Cardiac septum (tissue), 1 donor: ENCODE measurements around the gene GTPBP4. TPM values are rescaled to one million over a fixed set of nuclear protein-coding genes. Genes with fewer than 3 reads are reported as not detected.

Experiments
- DNase-seq: peaks from one replicate; pipeline ENCODE4 v3.0.0-alpha.2; 2020; ENCODE audit warnings: low spot score
- intact Hi-C: fragments of 100-400 bp; cut with DNase I; formaldehyde crosslinking; loops from one replicate; pipeline ENCODE4 v1.14.0; 2022
- long read RNA-seq: library from polyadenylated mRNA; unstranded; transcript quantifications from one replicate; pipeline ENCODE4 v2.0.0, GENCODE V29; 2021
- total RNA-seq: library from RNA; stranded (reverse); fragmentation: NEBNext Ultra II Directional; extraction: Animal tissue kit (Norgen Biotek cat#: 25700); gene quantifications from one replicate; pipeline ENCODE4 v1.2.1, GENCODE V29; 2021
- donor health status: DM: no; HTN: no; CAD: no.

GTPBP4 gene
- 33.1 TPM for total RNA-seq
- long read RNA-seq, full-length matches to known transcripts: 41 of 72 reads
- long read RNA-seq, partial matches to known transcripts: 19 of 72 reads
- long read RNA-seq, other reads (novel, unspliced or antisense): 12 of 72 reads

- peak; percentile 99 for DNase-seq
- intact Hi-C loops: loop anchor here (2.0 to 10.0 kb wide), 3 partner anchors 55 to 123 kb away; partner anchors contain the start of gene IDI1
Measured at GRCh38 chr10:987870-988666, at the start of gene GTPBP4. GTPBP4 (plus strand) TSS chr10:988434; CDS start chr10:988480, 46 bp downstream.

- intact Hi-C loops: loop anchor here (10.0 kb wide), 2 partner anchors 124 to 254 kb away; partner anchors contain the start of gene DIP2C
- DNase-seq: no peak
Measured at GRCh38 chr10:938941-939678, 49.1 kb upstream of the GTPBP4 start.

DNA sequence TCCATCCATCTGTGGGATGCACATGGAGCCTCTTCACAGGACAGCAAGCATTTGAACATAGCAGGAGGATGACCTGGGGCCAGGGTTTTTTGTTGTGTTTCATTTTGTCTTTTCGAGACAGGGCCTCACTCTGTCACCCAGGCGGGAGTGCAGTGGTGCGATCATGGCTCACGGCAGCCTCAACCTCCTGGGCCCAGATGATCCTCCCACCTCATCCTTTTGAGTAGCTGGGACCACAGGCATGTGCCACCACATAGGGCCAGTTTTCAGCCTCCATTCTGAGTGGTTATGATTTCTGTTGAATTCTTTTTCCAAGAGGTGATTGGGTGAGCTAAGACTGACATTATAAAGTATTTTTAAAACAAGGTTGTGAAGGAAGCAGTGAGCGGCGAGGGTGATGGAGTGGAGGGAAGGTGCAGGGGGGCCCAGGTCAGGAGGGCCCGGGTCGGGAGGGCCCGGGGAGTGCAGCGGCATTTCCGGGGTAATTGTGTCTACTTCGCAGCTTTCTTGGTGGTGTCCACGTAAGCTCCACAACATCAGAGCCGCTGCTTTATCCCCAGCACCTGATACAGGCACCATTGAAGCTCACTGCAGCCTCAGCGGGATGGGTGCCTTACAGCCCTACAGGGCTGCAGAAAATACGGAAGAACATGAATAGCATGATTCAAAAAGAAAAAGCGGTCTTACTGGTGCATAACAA is 44.8 kb upstream of the GTPBP4 start:
- no peak for DNase-seq
- intact Hi-C loops: no loop called here

GRCh38 chr10:944034-944831 is 44.0 kb upstream of the GTPBP4 start:
- peak; percentile 83 for DNase-seq
- intact Hi-C loops: no loop called here

- no peak for DNase-seq
- intact Hi-C loops: no loop called here
Measured at GRCh38 chr10:945778-946177, 42.5 kb upstream of the GTPBP4 start.

- intact Hi-C loops: no loop called here
- no peak for DNase-seq
Measured at GRCh38 chr10:947051-947450, 41.2 kb upstream of the GTPBP4 start.

DNA sequence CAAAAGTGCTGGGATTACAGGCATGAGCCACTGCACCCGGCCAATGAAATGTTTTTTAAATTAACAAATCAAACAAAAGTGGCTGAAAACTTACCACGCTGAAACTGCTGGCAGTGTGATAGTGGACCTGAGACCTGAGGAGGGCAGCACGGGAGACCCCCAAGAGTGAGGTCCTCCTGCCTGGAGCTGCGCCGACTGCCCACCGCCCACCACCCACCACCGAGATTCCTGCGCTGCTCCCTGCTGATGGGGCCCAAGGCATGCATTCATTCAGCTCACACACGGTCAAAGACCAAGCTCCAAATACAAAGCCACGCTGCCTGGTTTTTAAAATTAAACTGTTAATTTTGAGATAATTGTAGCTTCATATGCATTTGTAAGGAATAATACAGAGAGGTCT is 40.4 kb upstream of the GTPBP4 start:
- DNase-seq: no peak
- intact Hi-C loops: no loop called here

DNA sequence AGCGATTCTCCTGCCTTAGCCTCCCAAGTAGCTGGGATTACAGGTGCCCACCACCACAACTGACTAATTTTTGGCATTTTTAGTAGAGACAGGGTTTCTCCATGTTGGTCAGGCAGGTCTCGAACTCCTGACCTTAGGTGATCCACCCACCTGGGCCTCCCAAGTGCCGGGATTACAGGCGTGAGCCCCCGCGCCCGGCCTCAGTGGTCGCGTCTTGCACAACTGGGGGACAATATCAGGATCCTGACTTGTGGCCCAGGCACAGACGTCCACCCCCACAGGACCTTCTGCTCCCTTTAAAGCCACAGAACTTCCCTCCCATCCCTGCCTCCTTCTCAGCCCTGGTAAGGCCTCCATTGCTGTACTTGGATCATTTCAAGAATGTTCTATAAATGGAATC is 39.9 kb upstream of the GTPBP4 start:
- intact Hi-C loops: no loop called here
- no peak for DNase-seq

DNA sequence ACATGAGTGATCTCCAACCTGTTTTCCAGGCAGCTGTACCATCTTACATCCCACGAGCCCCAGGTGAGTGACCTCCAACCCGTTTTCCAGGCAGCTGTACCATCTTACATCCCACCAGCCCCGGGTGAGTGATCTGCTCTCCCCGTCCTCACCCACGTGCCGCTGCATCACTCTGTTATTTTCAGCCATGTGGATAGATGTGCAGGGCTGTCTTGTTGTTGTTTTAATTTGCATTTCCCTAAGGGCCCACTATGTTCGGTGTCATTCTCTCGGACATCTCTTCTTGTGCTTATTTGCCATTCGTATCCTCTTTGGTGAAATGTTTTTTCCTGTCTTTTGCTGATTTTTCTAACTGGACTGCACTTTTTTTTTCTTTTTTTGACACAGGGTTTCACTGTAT is 38.8 kb upstream of the GTPBP4 start:
- DNase-seq: no peak
- intact Hi-C loops: no loop called here

DNA sequence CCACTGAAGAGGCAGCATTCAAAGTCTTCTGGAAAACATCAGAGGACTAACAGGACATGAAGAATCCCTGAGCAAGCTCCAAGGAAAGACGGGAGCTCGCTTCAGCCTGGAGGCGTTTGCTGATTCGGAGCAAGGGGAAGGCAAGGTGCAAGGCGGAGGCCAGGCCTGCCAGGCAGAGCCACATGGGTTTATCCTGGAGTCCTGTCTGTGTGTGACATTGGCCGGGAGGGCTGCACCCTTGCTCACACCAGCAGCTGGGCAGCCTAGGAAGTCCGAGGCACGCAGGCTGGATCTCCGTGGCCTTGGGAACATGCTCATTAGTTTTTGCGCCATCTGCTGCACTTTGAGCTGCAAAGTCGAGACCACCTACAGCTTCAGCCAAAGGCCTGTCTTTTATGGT is 34.4 kb upstream of the GTPBP4 start:
- DNase-seq: no peak
- intact Hi-C loops: no loop called here

- intact Hi-C loops: no loop called here
- DNase-seq: no peak
Measured at GRCh38 chr10:954396-954795, 33.8 kb upstream of the GTPBP4 start.

DNA sequence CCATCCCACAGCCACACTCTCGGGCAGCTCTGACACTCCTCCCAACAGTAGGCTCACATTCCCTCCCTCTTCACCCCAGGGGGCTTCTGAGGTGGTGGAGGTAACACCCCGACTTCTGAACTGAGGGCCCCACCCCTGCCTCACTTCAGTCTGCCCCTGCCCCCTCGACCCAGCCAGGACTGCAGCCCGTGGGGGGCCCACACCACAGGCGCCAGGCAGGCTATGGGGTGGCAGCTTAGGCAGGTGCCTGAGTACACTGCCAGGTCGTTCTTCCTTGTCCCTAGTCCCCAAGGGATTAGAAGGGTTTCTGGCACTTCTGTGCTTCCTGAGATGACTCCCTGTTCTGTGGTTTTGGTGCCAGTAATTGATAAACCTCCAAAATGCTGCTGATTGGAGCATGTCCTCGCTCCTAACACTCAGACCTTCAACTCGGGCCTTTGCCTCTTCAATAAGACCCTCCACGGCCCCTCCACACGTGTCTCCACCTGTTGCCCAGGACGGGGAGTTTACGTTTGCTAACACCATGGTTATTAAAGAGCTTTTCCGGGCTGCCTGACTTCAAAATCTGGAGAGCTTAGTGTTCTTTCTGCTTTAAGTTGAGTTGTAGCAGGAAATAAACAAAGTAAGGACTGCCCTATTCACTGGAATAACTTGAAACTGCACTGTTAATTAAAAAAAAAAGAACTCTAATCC is 33.0 kb upstream of the GTPBP4 start:
- DNase-seq: no peak
- intact Hi-C loops: no loop called here

DNA sequence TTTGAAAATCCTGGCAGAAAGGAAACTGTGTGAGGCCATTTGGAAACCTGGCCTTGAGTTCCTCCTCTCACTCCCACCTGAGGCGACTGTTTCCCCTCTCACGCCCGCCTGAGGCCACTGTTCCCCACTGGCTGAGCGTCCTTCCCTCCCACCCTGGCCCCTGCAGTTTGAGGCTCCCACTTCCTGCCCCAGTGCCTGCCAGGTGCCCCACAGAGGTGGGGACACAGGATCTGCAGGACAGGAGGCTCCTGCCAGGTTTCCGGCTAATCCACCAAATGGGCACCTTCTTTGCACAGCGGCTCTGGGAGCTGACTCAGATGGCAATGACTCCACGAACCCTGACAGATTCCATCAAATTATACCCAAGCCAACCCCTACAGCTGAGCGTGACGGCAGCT is 32.4 kb upstream of the GTPBP4 start:
- intact Hi-C loops: no loop called here

DNA sequence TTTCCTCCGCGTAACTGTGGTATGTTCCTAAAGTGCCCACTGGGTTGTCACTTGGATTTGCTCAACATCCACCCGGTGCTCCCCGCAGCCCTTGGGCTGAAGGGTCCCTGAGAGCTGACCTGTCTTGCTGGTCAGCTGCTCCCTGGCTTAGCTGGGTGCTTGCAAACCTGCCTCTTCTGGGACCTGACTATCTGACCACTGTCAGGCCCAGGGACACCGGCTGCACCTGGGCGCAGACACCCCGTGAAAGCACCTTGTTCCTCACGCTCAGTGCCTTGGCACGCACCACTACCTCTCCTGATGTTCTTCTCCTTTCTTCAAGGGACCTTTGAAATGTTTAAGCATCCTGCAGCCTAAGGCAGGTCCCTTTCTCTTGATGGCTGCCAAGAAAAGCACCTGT is 30.1 kb upstream of the GTPBP4 start:
- no peak for DNase-seq
- intact Hi-C loops: no loop called here

More for the DNA sequence above, 32.4 kb upstream of the GTPBP4 start:
- no peak for DNase-seq

GRCh38 chr10:958856-959255 is 29.4 kb upstream of the GTPBP4 start:
- intact Hi-C loops: no loop called here
- DNase-seq: no peak

DNA sequence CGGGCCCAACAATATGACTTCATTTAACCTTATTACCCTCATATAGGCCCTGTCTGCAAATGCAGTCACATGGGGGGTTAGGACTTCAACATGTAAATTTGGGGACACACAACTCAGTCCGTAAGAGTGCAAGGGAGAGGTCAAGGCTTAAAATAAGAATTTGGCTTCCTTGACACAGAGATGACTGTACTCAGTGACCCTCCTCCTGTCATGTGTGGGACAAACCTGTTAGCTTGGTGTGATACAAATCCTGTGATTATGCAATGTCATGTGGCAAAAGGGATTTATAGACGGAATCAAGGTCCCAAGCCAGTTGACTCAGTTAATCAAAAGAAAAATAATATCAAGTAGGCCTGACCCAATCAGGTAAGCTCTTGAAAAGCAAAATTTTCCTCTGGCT is 25.9 kb upstream of the GTPBP4 start:
- DNase-seq: no peak
- intact Hi-C loops: no loop called here

DNA sequence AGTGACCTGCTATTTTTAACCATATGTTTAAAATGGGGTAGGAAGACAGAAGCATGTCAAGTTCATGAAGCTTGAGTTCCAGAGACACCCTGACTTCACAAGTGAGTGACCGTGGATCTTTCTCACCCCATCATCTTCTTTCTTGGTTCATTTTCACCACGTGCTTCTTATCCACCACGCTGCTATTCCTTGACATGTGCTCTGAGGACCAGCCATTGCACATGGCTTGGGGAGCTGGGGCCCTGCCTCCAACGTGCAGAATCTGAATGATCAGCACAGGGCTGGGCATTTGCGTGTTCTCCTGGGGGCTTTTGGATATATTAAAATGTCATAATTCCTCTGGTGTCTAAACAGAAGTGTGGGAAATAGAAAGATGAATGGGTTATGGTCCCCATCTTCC is 25.0 kb upstream of the GTPBP4 start:
- intact Hi-C loops: no loop called here
- no peak for DNase-seq

- no peak for DNase-seq
- intact Hi-C loops: no loop called here
Measured at GRCh38 chr10:963655-964054, 24.6 kb upstream of the GTPBP4 start.
